NOMO-1 treated with DMSO at 0.1 percent for 48 hours (cell line): Measurements from ENCODE around the gene ADAMTS14.
"Not testable (repeated sequence)": the region's sequence is repeated elsewhere in the genome, so short reads cannot be mapped to it uniquely, and the experiment has no call there.

Source experiments
- DNase-seq: peaks from one replicate; lab custom pipeline; 2025; ENCODE audit not compliant: unreplicated experiment; lab: John Stamatoyannopoulos, UW

The ADAMTS14 gene, protein sequence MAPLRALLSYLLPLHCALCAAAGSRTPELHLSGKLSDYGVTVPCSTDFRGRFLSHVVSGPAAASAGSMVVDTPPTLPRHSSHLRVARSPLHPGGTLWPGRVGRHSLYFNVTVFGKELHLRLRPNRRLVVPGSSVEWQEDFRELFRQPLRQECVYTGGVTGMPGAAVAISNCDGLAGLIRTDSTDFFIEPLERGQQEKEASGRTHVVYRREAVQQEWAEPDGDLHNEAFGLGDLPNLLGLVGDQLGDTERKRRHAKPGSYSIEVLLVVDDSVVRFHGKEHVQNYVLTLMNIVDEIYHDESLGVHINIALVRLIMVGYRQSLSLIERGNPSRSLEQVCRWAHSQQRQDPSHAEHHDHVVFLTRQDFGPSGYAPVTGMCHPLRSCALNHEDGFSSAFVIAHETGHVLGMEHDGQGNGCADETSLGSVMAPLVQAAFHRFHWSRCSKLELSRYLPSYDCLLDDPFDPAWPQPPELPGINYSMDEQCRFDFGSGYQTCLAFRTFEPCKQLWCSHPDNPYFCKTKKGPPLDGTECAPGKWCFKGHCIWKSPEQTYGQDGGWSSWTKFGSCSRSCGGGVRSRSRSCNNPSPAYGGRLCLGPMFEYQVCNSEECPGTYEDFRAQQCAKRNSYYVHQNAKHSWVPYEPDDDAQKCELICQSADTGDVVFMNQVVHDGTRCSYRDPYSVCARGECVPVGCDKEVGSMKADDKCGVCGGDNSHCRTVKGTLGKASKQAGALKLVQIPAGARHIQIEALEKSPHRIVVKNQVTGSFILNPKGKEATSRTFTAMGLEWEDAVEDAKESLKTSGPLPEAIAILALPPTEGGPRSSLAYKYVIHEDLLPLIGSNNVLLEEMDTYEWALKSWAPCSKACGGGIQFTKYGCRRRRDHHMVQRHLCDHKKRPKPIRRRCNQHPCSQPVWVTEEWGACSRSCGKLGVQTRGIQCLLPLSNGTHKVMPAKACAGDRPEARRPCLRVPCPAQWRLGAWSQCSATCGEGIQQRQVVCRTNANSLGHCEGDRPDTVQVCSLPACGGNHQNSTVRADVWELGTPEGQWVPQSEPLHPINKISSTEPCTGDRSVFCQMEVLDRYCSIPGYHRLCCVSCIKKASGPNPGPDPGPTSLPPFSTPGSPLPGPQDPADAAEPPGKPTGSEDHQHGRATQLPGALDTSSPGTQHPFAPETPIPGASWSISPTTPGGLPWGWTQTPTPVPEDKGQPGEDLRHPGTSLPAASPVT

DNA sequence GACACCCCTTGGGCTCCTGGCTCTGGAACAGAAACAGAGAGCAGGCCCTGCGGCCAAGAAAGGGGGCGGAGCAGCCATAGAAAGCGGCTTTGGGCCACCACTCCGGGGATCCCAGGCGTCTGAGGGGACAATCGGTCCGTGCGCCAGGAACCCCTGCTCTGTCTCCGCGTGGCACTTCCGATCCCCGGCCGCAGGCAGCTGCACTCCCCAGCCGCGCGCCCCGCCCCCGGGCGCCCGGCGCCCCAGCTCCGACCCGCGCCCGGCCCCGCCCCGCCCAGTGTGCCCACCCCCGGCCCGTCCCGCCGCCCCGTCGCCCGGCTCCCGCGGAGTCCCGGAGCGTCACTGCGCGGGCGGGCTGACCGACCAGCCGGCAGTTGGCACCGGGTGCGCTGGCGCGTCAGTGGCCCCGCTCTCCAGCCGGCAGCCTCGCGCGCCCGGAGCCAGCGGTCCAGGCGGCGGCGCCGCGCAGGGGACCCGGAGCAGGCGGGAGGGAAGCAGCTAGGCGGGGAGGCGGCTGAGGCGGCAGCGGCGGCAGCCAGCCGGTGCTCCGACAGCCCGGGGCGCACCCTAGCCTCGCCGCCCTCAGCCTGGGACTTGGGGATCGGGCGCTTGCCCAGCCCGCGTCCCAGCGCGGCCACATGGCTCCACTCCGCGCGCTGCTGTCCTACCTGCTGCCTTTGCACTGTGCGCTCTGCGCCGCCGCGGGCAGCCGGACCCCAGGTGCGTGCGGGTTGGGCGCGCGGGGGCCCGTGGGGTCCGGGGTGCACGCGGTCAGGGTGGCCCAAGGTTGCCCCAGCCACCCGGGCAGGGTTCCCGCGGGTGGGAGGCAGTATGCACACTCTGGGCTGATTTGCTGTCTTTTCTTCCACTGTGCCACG is at the start of gene ADAMTS14:
Gene ADAMTS14, plus strand, starts transcription at position 342 of the 878 bp plus-strand sequence. Its CDS starts 297 bp downstream, at position 639.
- DNase-seq: peak; percentile 5

DNA sequence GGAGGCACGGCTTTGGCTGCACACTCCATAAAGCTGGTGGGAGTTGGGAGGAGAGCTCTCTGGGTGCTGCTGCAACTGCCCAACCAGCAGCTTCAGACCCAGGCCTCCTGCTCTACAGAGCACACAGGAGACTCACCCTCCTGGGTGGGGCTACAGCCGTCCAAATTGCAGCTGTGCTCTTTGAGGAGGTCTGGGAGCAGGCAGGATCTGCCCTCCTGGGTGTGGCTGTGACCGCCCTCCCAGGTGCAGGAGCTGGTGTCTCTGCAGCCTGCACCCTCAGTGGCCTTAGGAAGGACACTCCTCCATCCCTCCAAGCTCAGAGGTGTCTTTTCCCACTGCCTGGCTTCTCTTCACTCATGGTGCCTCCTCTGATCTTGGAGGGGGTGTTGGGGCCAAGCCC is 49.8 kb upstream of the ADAMTS14 start:
- no peak for DNase-seq

DNA sequence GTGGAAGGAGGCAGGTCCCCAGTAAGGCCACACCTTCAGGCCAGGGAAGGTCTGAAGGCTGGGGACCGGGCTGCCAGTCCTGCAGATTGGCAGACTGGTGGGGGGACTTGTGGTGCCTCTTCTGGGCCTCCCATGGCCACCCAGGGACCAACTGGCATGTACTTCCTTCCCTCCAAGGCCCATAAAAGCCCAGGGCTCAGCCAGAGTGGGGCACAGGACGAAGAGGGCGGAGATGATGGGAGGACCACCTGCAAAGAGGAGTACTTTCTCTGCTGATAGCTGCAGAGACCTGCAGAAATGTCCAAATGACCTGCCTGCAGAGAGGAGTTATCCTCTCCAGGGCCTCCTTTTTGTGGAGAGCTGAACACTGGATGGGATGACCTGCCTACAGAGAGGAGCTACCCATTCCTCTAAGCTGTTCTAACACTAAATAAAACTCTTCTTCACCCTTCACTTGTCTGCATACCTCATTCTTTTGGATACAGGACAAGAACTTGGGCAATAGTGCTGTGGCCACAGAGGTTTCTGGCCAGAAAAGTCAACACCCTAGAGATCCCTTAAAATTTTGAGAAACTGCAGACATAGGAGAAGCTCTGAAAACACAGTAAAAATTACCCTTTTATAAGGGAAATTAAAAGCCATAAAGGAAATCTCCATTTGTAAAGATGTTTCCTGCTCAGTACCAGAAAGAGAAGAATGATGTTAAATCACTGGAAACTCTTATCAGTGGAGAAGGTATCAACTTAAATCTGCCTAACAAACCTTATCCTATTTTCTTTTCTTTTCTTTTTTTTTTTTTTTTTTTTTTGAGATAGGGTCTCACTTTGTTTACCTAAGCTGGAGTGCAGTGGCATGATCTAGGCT is 49.1 kb upstream of the ADAMTS14 start:
- DNase-seq: no peak

DNA sequence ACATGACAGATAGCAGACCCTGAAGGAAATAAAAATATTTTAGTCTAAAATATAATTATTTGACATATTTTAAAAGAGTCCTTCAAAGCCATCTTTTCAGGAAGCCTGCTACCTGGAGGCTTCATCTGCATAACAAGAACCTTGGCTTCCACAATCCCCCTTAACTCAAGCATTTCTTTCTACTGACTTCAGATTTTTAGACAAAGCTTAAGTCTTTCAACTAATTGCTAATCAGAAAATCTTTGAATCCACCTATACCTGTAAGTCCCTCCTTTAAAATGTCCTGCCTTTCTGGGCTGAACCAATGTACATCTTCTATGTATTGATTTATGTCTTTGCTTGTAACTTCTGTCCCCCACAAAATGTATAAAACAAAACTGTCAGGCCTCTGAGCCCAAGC is 46.2 kb upstream of the ADAMTS14 start:
- DNase-seq: no peak

DNA sequence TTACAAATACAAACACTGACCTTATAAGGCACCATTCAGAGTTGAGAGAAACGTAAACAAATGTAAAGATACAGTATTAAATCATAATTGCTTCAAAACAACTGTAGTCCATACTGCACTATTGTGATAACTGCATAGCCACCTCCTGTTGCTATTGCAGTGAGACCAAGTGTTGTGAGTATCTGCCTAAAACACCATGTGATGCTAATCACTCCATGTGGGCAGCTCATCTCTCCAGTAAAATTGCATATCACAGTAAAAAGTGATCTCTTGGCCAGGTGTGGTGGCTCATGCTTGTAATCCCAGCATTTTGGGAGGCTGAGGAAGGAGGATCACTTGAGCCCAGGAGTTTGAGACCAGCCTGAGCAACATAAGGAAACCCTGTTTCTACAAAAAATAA is 43.0 kb upstream of the ADAMTS14 start:
- no peak for DNase-seq

DNA sequence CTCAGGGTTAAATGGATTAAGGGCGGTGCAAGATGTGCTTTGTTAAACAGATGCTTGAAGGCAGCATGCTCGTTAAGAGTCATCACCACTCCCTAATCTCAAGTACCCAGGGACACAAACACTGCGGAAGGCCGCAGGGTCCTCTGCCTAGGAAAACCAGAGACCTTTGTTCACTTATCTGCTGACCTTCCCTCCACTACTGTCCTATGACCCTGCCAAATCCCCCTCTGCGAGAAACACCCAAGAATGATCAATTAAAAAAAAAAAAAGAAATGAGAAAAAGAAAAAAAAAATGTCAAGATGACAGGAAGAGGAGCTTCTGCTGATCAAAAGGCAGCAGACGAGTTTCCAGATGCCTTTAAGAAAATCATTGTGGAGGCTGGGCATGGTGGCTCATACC is 40.6 kb upstream of the ADAMTS14 start:
- DNase-seq: not testable (repeated sequence)

DNA sequence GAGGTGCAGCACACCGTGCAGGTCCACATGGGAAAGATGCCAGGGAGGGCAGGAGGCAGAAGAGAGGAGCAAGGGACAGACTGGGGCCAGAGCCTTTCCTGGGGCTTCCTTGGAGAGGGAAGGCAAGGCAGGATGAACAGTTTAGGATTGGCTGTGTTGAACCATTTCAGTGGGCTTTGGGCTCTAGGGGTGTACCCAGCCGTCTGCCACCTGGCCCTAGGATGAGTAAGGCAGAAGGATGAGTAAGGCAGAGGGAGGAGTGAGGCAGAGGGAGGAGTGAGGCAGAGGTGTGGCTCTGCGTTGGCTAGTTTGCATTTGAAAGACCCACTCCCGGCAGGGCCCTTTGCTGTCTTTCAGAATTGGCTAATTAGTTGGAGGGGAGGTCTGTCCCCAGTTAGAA is 38.3 kb upstream of the ADAMTS14 start:
- DNase-seq: no peak

DNA sequence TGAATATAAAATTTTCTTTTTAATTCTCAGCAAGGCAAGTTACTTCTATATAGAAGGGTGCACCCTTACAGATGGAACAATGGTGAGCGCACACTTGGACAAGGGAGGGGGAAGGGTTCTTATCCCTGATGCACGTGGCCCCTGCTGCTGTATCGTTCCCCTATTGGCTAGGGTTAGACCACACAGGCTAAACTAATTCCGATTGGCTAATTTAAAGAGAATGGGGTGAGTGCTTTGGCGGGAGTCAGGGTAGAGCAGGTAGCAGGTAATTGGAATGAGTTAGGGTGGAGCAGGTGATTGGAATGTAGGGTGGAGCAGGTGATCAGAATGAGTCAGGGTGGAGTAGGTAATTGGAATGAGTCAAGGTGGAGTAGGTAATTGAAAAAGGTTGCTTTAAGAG is 37.8 kb upstream of the ADAMTS14 start:
- not testable (repeated sequence) for DNase-seq

DNA sequence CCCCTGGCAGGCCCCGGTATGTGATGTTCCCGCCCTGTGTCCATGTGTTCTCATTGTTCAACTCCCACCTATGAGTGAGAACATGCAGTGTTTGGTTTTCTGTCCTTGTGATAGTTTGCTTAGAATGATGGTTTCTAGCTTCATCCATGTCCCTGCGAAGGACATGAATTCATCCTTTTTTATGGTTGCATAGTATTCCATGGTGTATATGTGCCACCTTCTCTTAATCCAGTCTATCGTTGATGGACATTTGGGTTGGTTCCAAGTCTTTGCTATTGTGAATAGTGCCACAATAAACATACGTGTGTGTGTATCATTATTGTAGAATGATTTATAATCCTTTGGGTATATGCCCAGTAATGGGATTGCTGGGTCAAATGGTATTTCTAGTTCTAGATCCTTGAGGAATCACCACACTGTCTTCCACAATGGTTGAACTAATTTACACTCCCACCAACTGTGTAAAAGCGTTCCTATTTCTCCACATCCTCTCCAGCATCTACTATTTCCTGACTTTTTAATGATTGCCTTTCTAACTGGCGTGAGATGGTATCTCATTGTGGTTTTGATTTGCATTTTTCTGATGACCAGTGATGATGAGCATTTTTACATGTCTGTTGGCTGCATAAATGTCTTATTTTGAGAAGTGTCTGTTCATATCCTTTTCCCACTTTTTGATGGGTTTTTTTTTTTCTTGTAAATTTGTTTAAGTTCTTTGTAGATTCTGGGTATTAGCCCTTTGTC is 32.5 kb upstream of the ADAMTS14 start:
- DNase-seq: not testable (repeated sequence)

DNA sequence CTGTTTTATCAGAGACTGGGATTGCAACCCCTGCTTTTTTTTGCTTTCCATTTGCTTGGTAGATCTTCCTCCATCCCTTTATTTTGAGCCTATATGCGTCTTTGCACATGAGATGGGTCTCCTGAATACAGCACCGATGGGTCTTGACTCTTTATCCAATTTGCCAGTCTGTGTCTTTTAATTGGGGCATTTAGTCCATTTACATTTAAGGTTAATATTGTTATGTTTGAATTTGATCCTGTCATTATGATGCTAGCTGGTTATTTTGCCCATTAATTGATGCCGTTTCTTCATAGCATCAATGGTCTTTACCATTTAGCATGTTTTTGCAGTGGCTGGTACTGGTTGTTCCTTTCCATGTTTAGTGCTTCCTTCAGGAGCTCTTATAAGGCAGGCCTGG is 29.0 kb upstream of the ADAMTS14 start:
- DNase-seq: not testable (repeated sequence)

DNA sequence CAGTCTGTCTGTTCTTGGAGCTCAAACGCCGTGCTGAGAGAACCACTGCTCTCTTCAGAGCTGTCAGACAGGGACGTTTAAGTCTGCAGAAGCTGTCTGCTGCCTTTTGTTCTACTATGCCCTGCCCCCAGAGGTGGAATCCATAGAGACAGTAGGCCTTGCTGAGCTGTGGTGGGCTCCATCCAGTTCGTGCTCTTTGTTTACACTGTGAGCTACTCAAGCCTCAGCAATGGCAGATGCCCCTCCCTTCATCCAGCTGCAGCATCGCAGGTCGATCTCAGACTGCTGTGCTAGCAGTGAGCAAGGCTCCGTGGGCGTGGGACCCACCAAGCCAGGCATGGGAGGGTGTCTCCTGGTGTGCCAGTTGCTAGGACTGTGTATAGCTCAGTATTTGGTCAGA is 27.3 kb upstream of the ADAMTS14 start:
- not testable (repeated sequence) for DNase-seq

DNA sequence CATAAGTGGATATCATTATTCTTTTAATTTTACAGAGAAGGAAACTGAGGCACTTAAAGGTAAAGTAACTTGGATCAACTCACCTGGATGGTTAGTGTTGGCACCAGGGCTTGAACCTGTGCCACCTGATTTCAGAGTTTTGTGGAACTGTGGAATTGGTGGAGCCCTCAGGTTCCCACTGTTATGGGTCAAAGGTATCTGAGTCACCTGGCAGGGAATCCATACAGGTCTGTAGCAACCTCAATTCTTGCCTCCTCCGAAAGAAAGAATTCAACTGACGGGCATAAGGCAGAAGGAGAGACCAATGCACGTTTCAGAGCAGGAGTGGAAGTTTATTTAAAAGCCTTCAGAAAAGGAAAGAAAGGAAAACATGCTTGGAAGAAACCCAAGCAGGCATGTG is 25.2 kb upstream of the ADAMTS14 start:
- no peak for DNase-seq

DNA sequence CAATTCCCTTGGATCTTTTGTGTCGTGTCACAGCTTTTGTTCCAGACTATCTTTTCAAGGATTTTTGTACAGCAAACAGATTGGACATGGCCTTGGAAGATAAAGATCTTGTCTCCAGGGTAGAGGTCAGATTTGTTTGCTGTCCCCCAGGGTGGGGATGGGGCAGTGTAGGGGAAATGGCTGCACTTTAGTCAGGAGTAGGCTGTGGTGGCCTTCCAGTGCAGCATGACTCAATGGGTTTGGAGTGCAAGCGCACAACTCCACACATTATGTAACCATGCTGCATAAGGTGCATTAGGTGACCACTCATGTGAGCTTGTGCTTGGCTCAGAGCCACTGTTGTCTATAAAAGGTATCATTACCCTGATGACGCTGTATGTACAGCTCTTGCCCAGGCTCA is 23.9 kb upstream of the ADAMTS14 start:
- no peak for DNase-seq

DNA sequence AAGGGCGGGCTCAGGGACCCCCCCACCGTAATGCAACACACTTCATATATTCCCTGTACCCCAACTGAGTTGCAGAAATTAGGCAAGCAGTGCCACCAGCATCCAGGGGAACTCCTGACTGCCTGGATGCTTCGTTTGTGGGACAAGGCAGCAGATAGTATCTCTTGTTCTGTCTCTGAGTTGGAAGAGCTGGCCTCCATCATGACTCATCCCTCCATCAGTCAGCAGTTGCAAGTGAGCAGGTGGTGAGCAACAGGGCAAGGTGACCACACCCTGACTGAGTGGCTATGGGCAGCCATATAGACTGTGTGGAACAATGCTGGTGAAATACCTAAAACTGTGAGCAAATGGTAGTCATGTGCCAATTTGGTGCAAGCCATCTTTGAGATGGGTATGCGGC is 22.8 kb upstream of the ADAMTS14 start:
- DNase-seq: no peak

DNA sequence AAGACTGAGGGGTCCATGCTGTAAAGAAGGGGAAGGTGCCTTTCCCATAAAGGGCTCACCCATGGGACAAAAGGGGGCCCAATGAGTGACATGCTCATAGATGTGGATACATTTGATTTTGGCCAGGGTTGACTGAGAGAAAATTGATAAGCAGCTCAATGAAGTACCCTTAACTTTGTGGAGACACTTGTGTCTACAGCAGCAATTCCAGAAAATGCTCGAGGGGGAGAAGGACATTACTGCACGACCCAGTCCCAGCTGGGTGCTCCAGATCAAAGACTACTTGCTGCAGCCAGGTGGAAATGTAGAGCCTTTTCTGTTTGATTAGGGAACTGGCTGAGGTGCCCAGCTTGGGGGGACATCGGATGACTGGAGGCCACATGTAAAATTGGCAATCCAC is 22.2 kb upstream of the ADAMTS14 start:
- DNase-seq: no peak

DNA sequence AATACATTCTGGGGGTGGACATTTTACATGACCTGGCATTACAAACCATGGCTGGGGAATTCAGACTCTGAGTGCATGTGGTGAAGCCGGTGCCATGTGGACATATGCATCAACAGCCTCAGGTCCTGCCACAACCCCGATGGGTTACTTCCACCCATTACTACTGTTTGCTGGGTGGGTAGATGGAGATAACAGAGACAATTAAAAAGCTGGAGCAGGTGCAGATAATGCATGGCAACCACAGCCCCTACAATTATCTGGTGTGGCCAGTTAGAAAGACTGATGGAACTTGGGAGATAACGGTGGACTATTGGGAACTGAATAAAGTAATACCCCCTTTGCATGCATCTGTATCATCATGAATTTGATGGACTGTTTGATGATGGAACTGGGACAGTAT is 21.6 kb upstream of the ADAMTS14 start:
- no peak for DNase-seq

DNA sequence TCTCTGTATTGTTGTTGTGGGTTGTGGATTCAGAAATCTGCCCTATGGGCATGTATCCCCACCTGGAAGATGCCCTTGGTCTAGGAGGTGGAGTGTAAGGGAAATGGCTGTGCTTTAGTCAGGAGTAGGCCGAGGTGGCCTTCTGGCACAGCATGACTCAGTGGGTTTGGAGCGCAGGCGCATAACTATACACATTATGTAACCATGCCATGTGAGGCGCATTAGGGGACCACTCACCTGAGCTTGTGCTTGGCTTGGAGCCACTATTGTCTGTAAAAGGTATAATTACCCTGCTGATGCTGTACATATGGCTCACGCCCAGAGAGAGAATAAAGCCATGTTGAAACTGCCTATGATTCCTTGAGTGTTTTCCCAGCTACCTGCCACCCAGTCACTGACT is 20.6 kb upstream of the ADAMTS14 start:
- DNase-seq: no peak

DNA sequence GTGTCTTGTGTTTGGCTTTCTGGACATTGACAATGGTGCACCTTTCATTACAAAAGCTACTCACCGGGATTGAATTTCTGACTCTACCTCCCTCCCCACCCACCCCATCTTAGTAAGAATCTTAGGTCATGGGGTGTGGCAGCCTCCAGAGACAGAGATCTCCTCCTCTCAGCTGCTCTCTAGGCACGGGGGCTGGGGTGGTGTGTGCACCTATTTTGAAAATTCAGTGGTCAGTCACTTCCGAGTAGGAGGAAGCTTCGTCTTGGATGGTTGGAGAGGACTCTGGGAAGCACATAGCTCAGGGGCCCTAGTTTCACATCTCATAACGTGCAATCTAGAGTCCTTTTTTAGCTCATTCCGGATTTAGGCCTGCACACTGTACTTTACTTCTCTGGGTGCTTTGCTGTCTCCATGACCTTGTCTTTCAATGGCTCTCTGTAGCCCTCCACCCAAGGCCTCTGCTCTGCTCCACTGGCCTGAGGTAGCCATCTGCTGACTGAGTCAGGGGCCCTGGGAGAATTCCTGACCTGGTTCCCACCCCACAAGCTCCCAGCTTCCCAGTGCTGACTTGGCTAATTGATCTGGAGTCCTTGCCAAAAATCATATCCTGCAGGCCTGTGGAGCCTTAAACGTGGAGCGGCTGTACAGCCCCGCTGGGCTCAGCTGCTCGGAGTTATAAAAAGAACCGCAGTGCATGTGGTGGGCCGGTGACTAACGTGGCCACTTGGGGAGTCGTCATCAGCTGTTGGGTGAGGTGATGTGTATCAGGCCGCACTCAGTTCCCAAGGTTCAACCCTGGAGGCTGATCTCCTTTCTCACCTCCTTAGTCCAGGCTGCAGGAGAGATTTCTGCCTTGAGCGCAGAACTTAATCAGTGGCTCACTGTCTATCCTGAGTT is 19.3 kb upstream of the ADAMTS14 start:
- no peak for DNase-seq
